GM10248 (cell line): ENCODE results near the gene BMP3.
"Not testable (repeated sequence)": the region's sequence is repeated elsewhere in the genome, so short reads cannot be mapped to it uniquely, and the experiment has no call there.

ENCODE experiments used
- CTCF ChIA-PET: fragments of 300-600 bp; sonication (Branson Sonifier 250); formaldehyde crosslinking; extraction: SDS; loops from one replicate; lab custom pipeline; 2021; ENCODE audit warnings: antibody characterized with exemption; lab: Yijun Ruan, JAX
- POLR2A ChIA-PET: fragments of 350-650 bp; sonication (Branson Sonifier 250); formaldehyde crosslinking; extraction: SDS; loops from one replicate; lab custom pipeline; 2020; ENCODE audit warnings: antibody characterized with exemption; lab: Yijun Ruan, JAX
- DNase-seq: peaks from one replicate; pipeline ENCODE4 v3.0.0; 2012; ENCODE audit errors: extremely low spot score
- TF ChIP-seq, protein P1 (sequence below): IDR thresholded peaks from 2 replicates; pipeline ENCODE4 v1.5.1; 2012; ENCODE audit warnings: mild to moderate bottlenecking, low read depth; ENCODE audit errors: extremely low read depth, missing control alignments, control extremely low read depth

BMP3 gene

DNA sequence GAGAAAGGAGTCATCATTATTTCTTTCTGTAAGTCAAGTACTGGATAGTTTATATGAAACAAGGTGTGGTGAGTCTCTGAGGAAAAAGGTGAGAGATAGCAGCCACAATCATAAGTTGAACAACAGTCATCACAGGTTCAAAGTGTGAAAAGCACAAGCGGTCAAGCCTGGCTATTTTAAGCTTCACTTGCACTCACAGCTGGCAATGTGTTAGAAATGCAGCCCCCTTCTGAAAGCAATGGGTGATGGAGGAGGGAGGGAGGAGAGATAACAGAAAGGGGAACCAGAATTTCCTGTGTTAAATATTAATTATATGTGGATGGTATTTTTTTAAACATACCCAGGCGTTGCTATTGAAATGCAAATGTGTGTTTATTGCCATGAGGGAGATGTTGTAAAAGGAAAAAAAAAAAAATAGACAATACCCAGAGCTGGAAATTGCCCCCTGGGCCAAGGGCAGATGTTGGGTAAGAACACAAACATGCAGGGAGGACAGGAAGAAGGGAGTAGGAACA, 26.9 kb upstream of the BMP3 start:
- ChIA-PET CTCF (interaction anchor here (1.2 kb wide), 1 partner anchor 20 kb away, joined by 3 read pairs; no protein-coding TSS in a partner anchor), POLR2A (no interaction called here)
- TF ChIP-seq, protein P1, sequence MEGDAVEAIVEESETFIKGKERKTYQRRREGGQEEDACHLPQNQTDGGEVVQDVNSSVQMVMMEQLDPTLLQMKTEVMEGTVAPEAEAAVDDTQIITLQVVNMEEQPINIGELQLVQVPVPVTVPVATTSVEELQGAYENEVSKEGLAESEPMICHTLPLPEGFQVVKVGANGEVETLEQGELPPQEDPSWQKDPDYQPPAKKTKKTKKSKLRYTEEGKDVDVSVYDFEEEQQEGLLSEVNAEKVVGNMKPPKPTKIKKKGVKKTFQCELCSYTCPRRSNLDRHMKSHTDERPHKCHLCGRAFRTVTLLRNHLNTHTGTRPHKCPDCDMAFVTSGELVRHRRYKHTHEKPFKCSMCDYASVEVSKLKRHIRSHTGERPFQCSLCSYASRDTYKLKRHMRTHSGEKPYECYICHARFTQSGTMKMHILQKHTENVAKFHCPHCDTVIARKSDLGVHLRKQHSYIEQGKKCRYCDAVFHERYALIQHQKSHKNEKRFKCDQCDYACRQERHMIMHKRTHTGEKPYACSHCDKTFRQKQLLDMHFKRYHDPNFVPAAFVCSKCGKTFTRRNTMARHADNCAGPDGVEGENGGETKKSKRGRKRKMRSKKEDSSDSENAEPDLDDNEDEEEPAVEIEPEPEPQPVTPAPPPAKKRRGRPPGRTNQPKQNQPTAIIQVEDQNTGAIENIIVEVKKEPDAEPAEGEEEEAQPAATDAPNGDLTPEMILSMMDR, result no peak
- DNase-seq, result peak; percentile 13

DNA sequence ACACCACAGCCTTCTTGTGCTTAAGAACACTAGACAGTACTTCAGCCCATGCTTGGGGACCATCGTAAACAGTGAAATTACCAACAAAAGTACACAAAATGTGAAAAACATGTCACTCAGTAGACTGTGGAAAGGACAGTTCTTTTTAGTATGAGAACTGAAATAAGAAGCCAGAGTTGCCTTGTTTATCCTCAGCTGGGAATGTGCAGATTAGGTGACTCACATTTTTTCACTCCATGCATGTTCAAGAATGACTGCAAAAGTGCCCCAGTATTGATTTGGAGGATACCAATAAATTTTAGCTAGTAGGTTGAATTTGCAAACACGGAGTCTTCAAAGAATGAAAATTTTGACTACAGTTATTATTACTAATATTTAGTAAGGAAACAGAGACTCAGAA, 23.1 kb upstream of the BMP3 start:
- CTCF ChIA-PET, result no interaction called here
- POLR2A ChIA-PET, result no interaction called here
- DNase-seq, result no peak
- TF ChIP-seq, protein P1, result no peak

DNA sequence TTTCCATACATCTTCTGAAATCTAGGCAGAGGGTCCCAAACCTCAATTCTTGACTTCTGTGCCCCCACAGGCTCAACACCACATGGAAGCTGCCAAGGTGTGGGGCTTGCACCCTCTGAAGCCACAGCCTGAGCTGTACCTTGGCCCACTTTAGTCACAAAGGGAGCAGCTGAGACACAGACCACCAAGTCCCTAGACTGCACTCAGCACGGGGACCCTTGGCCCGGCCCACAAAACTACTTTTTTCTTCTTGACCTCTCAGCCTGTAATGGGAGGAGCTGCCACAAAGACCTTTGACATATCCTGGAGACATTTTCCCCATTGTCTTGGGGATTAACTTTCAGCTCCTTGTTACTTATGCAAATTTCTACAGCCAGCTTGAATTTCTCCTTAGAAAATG, 13.9 kb upstream of the BMP3 start:
- CTCF ChIA-PET, result not testable (repeated sequence)

DNA sequence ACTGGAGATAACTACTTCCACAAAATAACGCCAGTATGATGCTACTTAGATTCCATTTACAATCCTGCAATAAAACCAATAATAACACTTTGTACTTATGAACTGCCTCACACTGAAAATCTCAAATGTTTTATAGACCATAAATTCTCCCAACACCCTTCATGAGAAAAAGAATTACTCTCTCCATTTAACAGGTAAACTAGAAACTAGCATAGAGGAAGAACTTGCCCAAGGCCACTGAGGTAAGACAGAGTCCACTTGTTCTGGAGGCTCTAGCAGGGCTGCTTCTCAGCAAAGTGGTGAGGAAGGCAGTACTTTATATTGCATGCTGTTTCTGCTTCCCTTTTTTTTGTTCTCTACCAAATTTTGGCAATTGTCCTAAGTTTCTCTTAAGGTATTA, 11.5 kb upstream of the BMP3 start:
- POLR2A ChIA-PET, result no interaction called here

More for the DNA sequence above, 13.9 kb upstream of the BMP3 start:
- POLR2A ChIA-PET, DNase-seq: not testable (repeated sequence)

DNA sequence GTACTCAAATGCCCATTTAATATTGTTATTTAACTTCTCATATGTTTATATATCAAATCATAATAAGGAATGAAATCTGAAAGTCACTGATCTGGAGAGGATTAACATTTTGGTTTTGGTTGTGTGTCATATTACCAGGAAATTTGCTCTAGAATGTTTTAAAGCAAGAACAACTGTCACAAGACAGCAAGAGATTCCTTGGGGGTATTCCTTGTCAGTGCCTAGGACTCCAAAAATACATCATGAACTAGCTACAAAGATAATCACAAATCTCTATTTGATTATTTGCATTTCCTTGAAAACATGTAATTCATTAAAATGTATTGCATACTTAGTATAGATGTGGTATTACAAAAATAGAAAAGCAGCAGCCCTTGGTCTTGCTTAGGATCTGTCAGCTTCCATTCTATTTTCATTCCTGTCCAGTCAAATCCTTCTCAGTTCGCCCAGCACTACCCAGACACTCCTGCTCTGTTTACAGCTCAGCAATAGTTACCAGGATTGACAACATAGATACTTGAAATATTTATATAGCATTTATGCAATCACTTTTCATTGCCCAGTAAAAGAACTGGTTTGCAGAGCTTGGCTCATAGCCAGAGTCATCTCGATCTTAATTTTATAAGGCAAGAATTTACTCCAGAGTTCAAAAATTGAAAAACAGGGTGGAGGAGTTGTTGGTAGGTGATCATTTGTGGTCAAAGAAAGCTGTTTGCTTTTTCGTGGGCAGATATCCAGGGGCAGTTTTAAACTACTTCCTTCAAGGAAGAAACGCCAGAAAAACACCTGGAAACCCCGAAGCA, 9.2 kb upstream of the BMP3 start:
- no peak for DNase-seq
- ChIA-PET CTCF (interaction anchor here (1.1 kb wide), 1 partner anchor 9 kb away, joined by 3 read pairs; no protein-coding TSS in a partner anchor), POLR2A (no interaction called here)
- TF ChIP-seq, protein P1, result no peak

More for the DNA sequence above, 11.5 kb upstream of the BMP3 start:
- DNase-seq, result no peak
- CTCF ChIA-PET, result no interaction called here
- TF ChIP-seq, protein P1, result no peak

DNA sequence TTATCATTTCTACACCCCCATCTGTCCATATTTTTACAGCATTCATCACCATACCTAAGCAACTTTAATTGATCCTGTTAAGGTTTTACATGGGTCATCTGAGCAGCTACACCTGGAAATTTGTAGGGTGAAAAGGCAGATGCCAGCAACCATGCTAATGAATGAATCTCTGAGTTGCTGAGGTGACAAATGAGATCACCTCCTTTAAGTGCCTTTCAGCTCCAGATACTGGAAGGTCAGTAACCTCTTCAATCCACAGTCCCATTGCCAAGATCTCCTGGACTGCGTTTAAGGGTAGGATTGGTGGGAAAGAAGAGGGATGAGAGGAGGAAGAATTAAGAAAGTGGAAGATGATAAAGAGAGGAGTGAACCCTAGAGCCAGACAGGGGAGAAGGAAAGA, 8.5 kb upstream of the BMP3 start:
- ChIA-PET POLR2A (no interaction called here), CTCF (no interaction called here)
- TF ChIP-seq, protein P1, result no peak

DNA sequence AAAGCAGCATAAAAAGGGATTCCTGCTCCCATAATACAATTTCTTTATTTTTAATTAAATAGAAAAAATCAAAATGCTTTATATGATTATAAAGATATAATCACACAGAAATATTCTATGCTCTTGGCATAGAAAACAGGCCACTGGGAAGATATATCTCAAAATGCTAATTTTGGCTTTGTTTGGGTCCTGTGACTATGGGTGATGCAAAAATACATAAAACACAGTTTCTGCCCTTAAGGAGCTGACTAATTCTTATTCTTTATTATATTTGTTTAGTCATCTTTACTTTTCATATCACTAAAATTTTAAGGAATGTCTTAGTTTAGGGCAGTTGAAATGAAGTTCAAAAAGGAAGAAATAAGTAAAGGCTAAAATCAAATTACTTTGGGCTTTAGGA, 7.0 kb upstream of the BMP3 start:
- DNase-seq, result no peak
- ChIA-PET CTCF (no interaction called here), POLR2A (no interaction called here)
- TF ChIP-seq, protein P1, result no peak

More for the DNA sequence above, 8.5 kb upstream of the BMP3 start:
- no peak for DNase-seq
